NOMO-1 (cell line): Measurements from ENCODE around the gene ADAM23.
"Not testable (repeated sequence)": the region's sequence is repeated elsewhere in the genome, so short reads cannot be mapped to it uniquely, and the experiment has no call there.

ENCODE experiments used
- DNase-seq, 2 experiments: peaks; one replicate each; lab custom pipeline; 2025; ENCODE audit not compliant: unreplicated experiment in 2 of 2; lab: John Stamatoyannopoulos, UW

ADAM23 gene, protein sequence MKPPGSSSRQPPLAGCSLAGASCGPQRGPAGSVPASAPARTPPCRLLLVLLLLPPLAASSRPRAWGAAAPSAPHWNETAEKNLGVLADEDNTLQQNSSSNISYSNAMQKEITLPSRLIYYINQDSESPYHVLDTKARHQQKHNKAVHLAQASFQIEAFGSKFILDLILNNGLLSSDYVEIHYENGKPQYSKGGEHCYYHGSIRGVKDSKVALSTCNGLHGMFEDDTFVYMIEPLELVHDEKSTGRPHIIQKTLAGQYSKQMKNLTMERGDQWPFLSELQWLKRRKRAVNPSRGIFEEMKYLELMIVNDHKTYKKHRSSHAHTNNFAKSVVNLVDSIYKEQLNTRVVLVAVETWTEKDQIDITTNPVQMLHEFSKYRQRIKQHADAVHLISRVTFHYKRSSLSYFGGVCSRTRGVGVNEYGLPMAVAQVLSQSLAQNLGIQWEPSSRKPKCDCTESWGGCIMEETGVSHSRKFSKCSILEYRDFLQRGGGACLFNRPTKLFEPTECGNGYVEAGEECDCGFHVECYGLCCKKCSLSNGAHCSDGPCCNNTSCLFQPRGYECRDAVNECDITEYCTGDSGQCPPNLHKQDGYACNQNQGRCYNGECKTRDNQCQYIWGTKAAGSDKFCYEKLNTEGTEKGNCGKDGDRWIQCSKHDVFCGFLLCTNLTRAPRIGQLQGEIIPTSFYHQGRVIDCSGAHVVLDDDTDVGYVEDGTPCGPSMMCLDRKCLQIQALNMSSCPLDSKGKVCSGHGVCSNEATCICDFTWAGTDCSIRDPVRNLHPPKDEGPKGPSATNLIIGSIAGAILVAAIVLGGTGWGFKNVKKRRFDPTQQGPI

GRCh38 chr2:206442833-206443734, at the start of gene ADAM23:
TSS of gene ADAM23 (plus strand) at chr2:206443532. CDS start at chr2:206443867, 335 bp downstream.
- DNase-seq, result no peak

DNA sequence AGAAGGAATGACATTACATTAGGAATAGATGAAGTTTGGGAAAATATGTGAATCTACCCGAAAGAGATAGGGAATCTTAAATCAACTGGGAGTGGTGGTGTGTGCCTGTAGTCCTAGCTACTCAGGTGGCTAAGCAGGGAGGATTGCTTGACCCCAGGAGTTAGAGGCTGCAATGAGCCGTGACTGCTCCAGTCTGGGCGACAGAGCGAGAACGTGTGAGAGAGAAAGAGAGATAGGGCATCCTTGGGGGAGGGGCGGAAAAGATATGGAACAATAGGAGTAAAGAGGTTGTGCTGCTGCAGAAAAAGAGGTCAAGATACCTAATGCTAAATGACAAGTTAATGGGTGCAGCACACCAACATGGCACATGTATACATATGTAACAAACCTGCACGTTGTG, 47.1 kb upstream of the ADAM23 start:
- DNase-seq, result no peak

GRCh38 chr2:206402956-206403569, 40.3 kb upstream of the ADAM23 start:
- not testable (repeated sequence) for DNase-seq

GRCh38 chr2:206408323-206409320, 34.7 kb upstream of the ADAM23 start:
- peak in 1 of 2 experiments; percentile 4 for DNase-seq

DNA sequence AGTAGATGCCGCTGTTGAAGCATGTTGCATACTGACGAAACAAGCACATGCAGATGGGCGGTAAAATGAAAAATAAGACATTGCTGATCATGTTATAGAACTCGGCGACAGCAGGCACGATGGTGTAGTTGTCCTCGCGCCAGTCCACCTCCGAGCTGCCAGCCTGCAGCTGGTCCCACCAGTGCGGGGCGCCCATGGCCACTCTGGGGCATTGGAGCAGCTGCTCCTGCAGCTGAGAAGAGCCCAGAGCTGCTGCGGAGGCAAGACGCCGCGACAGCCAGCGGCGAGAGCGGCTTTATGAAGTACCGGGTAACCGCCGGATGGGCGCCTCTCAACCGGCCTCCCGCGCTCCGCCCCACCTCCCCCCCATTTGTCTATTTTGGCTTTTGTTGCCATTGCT, 32.6 kb upstream of the ADAM23 start:
- DNase-seq, result no peak

GRCh38 chr2:206415618-206416243, 27.6 kb upstream of the ADAM23 start:
- DNase-seq, result no peak

- no peak for DNase-seq
These were observed 24.4 kb upstream of the ADAM23 start for GRCh38 chr2:206418968-206419367.

DNA sequence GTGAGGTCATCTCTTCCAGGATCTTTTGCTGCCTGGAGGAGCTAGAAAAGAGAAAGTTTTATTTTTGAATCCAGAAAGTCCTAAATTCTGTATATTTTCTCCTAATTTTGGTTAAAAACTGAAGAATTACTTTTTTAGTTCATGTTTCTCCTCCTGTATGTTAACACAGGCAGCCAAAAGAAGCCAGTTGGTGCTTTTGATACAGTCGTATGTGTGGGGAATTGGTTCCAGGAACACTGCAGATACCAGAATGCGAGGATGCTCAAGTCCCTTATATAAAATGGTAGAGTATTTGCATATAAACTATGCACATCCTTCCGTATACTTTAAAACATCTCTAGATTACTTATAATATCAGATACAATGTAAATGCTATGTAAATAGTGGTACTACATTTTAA, 22.6 kb upstream of the ADAM23 start:
- no peak for DNase-seq

- no peak for DNase-seq
These were observed 20.8 kb upstream of the ADAM23 start for GRCh38 chr2:206422493-206422892.

- DNase-seq, result no peak
These were observed 20.2 kb upstream of the ADAM23 start for GRCh38 chr2:206423147-206423546.

- DNase-seq, result no peak
These were observed 19.2 kb upstream of the ADAM23 start for GRCh38 chr2:206424134-206424533.

- no peak for DNase-seq
These were observed 14.5 kb upstream of the ADAM23 start for GRCh38 chr2:206428783-206429182.

- DNase-seq, result no peak
These were observed 12.9 kb upstream of the ADAM23 start for GRCh38 chr2:206430452-206430851.

DNA sequence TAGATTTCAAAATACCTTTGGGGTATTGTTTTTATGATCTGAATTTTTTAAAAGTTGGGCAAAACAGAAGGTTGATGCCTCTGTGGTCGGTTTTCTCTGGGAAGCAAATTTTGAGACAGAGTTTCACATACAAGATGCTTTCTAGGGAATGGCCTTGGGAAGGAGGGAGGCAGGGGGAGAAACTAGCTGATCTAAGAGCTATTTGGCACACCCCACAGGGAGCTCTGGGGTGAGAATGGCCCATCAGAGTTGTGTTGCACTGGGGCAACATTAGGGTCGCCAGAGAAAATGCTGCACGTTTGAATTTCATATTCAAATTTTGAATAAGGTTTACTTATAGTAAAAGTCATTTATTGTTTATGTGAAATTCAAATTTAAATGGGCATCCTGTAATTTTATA, 11.9 kb upstream of the ADAM23 start:
- DNase-seq, result no peak

DNA sequence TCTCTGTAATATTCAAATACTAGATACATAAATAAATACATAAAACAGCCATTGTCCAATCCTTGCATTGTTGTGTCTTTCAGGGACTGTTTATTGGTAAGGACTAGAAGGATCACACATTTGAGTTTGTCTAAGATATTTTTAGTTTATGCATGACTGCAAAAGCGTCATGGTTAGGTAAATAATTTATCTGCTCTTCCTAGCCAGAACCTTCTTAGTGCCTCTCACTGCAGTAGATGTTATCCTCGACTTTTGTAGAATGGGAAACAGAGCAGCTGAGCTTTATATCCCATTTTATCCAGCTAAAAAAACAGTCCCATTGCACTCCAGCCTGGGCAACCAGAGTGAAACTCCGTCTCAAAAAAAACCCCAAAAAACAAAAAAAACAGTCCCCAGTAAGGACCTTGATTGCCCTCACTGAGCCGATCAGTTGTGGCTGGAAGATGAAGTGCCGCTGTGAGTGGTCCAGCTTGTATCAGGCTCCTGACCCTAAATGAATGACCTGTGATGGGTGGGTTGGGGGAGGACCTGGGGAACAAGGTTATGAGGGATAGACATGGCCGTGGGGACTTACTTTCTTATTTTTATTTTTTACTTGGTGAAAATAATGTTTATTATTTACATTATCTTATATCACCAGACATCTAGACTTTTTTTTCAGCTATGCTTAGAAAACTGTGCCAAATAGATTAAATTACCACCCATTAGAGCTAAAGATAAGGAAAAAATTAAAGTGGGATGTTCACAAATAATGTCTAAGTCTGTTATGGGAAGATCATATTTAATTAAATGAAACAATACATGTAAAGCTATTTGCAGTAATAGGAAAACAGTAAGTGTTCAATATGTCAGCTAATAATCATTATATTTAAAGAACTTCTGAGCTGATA, 10.9 kb upstream of the ADAM23 start:
- no peak for DNase-seq

GRCh38 chr2:206433190-206433589, 10.1 kb upstream of the ADAM23 start:
- no peak for DNase-seq

DNA sequence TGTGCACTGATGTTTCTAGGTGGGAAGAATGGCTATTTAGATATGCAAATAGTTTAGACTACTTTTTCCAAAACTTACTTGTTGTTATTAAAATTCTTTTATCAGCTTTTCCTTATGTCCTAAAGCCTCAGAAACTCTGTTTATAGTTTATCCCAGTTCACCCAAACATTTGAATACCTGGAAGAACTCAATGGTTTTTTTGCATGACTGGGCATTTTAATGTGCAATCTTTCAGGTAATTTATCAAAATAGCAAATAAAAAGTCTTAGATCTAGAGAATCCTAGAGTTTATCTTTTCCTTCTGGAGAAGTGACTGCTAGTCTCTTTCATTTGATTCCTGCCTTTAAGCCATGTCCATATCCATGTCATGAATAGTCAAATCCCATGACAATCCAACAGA, 9.6 kb upstream of the ADAM23 start:
- DNase-seq, result no peak

DNA sequence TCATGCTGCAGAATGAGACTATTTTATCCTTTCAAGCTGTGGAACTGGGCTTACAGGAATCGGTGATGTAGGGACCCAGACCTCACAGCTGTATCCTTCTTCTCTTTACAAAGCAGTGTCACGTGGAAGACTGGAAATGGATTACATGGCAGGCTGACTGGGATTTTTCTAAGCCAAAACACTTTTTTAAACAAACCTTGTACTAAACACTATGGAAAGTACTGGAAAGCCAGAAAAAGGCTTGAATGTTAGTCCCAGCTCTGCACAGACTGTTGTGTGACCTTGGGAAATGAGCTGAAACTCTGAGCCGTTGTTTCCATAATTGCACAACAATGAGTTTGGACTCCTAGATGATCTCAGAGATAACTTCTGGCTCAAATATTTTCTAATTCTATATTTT, 7.6 kb upstream of the ADAM23 start:
- no peak for DNase-seq
